OCI-LY3 (cell line): ENCODE results near the gene ARHGAP10.

Experiments
- EZH2phosphoT487 ChIP-seq: fragments of 200-600 bp; shearing (Covaris generic); IDR thresholded peaks from 2 replicates; pipeline ENCODE4 v1.6.1; 2018; ENCODE audit warnings: antibody characterized with exemption, mixed run types, low read depth
- TF ChIP-seq, protein P1 (sequence below): fragments of 200-600, 300-600 bp; sonication (generic); IDR thresholded peaks from 2 replicates; pipeline ENCODE4 v1.5.1; 2014; ENCODE audit warnings: antibody characterized with exemption, low read length, low read depth

DNA sequence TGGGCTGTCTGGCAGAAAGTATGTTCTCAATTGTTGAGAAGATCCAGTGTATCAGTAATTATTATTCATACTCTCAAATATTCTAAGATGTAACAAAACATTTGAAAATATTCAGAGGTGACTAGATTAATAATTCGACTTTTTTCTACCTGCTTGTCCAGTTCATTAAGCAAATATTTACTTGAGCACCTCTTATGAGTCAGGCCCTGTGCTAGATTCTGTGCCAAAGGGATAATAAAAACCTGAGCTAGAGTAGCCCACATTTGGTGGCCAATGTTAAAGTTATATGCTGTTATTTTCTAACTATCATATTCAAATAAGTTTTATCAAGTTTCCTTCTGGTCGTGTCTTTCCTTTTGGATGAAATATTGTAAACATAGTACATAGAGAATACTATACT, 58.5 kb downstream of the ARHGAP10 start:
- TF ChIP-seq, protein P1, sequence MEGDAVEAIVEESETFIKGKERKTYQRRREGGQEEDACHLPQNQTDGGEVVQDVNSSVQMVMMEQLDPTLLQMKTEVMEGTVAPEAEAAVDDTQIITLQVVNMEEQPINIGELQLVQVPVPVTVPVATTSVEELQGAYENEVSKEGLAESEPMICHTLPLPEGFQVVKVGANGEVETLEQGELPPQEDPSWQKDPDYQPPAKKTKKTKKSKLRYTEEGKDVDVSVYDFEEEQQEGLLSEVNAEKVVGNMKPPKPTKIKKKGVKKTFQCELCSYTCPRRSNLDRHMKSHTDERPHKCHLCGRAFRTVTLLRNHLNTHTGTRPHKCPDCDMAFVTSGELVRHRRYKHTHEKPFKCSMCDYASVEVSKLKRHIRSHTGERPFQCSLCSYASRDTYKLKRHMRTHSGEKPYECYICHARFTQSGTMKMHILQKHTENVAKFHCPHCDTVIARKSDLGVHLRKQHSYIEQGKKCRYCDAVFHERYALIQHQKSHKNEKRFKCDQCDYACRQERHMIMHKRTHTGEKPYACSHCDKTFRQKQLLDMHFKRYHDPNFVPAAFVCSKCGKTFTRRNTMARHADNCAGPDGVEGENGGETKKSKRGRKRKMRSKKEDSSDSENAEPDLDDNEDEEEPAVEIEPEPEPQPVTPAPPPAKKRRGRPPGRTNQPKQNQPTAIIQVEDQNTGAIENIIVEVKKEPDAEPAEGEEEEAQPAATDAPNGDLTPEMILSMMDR: no peak
- TF ChIP-seq EZH2phosphoT487: no peak
